ENCODE measurements around the gene ASGR1.
"Not testable (repeated sequence)": the region's sequence is repeated elsewhere in the genome, so short reads cannot be mapped to it uniquely, and the experiment has no call there.

Gene ASGR1

DNA sequence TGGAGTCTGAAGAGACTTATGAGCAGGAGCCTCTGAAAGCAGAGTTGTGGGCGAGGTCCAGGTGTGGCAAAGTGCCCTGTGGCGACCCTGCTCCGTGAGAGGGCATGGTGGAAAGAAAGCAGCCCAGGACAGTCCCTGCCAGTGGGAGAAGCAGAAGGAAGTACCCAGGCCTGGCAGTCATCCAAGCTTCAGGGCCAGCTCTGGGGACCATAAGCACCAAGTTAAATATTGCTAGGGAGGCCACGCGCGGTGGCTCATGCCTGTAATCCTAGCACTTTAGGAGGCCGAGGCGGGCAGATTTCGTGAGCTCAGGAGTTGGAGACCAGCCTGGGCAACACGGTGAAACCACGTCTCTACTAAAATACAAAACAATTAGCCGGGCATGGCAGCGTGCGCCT lies 4.9 kb upstream of the ASGR1 start:
- H3K27ac ChIP-seq, result no peak overlapping the region
- TF ChIP-seq, protein P1, sequence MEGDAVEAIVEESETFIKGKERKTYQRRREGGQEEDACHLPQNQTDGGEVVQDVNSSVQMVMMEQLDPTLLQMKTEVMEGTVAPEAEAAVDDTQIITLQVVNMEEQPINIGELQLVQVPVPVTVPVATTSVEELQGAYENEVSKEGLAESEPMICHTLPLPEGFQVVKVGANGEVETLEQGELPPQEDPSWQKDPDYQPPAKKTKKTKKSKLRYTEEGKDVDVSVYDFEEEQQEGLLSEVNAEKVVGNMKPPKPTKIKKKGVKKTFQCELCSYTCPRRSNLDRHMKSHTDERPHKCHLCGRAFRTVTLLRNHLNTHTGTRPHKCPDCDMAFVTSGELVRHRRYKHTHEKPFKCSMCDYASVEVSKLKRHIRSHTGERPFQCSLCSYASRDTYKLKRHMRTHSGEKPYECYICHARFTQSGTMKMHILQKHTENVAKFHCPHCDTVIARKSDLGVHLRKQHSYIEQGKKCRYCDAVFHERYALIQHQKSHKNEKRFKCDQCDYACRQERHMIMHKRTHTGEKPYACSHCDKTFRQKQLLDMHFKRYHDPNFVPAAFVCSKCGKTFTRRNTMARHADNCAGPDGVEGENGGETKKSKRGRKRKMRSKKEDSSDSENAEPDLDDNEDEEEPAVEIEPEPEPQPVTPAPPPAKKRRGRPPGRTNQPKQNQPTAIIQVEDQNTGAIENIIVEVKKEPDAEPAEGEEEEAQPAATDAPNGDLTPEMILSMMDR (IDR thresholded peaks at IDR 0.05), result no peak
- no peak for TF ChIP-seq ZFX (IDR thresholded peaks at IDR 0.05; ENCODE audit: borderline replicate concordance)

DNA sequence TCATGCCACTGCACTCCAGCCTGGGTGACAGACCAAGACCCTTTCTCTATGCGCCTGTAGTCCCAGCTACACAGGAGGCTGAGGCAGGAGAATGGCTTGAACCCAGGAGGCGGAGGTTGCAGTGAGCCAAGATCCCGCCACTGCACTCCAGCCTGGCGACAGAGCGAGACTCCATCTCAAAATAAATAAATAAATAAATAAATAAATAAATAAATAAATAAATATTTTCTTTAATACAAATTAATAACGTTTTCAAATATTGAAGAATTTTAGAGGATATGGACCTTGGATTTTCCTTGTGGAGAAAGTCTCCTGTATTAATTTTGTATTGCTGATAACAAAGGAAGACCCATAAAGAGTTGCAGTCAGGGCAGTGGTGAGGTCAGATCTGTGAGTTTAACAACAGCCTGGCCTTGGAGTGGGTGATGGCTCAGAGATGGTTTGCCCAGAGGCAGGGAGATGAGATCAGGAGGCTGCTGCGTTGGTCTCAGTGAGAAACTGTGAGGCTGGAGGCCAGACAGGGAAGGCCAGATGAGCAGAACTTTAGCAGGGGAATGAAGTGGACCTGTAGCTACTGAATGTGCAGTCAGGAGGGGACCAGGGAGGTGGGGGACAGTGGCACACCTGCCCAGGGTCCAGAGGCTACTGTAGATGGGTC lies 4.4 kb upstream of the ASGR1 start:
- TF ChIP-seq ZFX (IDR thresholded peaks at IDR 0.05; ENCODE audit: borderline replicate concordance), result no peak
- TF ChIP-seq, protein P1 (IDR thresholded peaks at IDR 0.05), result no peak
- H3K27ac ChIP-seq, result no peak overlapping the region

DNA sequence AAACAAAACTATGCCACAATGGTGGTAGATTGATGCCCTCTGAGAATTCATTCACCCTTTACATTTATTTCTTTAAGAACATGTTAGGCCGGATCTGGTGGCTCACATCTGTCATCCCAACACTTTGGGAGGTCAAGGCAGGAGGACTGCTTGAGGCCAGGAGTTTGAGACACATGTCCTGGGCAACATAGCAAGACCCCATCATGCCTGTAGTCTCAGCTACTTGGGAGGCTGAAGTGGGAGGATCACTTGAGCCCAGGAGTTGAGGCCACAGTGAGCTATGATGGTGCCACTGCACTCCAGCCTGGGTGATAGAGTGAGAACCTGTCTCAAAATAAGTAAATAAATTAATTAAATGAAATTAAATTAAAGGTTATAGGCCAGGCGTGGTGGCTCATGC lies 2.9 kb upstream of the ASGR1 start:
- H3K27ac ChIP-seq, result not testable (repeated sequence)

DNA sequence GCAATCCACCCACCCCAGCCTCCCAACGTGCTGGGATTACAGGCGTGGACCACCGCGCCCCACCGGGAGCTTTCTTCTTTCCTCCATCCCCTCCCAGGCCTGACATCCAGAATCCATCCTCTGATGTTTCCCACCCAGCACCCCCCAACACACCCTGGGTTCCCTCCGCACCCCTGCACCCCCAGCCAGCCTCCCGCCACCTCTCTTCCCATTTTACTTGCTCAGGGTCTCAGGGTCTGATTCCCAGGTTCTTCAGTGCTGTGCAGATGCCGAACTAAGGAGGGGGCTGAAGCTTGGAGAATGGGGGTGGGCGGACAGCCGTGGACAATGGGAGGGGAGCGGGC lies 225 bp downstream of the ASGR1 start:
- no peak overlapping the region for H3K27ac ChIP-seq
- TF ChIP-seq ZFX (IDR thresholded peaks at IDR 0.05; ENCODE audit: borderline replicate concordance), result no peak
- TF ChIP-seq, protein P1 (IDR thresholded peaks at IDR 0.05), result no peak

DNA sequence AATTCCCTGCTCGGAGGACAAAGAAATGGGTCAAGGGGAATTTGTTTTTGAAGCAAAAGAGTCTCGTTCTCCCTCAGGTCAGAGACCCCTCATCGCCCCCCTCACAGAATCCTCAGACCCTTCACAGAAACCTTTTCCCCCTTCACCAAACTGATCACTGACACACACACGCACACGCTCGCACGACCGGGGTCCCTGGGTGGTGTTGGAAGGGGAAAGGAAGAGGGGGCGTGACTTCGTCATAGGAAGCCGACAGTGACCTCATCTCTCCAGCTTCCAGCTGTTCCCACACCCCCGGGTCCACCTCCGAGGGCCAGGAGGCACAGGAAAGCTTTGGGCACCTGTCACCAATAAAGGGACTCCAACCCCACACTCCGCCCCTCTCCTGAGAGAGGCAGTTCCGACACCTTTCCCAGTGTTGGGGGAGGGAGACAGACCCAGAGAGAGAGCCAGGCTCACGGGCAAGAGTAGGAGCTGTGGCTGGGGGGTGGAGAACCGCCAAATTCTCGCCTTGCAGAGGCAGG lies 1.2 kb downstream of the ASGR1 start:
- peak overlapping the region; percentile 10; the same call in 1 of the 2 replicates for H3K27ac ChIP-seq
- TF ChIP-seq, protein P1 (IDR thresholded peaks at IDR 0.05), result no peak
- TF ChIP-seq ZFX (IDR thresholded peaks at IDR 0.05; ENCODE audit: borderline replicate concordance), result no peak

DNA sequence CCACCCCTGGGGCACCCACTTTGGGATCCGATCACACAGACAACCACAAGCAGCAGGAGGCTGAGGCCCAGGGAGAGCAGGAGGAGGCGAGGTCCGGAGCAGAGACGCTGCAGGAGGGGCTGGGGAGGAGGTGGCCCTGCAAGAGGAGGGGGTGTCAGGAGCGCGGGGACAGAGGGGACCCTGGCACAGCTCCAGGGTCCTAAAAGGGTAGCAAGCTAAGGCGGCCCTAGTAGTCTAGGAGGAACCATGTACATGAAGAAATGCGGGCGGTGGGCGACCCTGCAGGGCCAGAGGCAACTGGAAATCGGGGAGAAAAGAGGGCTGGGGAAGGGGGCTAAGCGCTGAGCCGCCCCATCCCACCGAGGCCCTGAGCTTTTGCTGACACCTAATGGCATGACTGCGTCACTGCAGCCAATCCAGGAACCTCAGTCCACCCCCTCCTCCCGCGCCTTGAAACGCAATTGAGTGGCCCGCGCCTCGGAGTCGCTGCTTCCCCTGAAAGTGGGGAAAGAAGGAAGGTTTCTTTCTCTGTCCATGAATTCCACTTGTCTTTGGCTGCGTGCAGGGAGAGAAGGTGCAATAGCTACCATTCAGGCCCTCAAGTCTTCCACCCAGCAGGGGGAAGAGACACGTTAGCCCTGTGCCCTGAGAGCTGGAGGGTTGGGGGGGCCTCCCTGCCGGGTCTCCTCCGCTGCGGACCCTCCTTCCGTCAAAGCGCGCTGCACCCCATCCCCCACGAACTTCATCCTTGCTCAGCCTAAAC lies 1.8 kb downstream of the ASGR1 start:
- TF ChIP-seq, protein P1 (IDR thresholded peaks at IDR 0.05), result peak; percentile 93
- no peak for TF ChIP-seq ZFX (IDR thresholded peaks at IDR 0.05; ENCODE audit: borderline replicate concordance)
- peak overlapping the region; percentile 10; the same call in 1 of the 2 replicates for H3K27ac ChIP-seq

DNA sequence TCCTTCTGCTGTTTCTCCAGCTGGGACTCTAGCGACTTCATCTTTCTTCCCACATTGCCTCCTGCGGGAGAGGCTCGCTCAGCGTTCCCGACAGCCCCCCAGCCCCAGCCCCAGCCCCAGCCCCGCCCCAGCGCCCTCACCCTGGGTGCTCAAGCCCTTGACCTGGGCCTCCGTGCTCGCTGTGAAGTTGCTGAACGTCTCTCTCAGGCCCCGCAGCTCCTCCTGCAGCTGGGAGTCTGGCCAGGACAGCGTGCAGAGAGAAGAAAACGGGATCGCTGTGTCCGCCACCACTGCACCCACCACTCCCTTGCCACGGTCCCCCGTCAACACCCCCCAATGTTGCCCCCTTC lies 2.4 kb downstream of the ASGR1 start:
- TF ChIP-seq, protein P1 (IDR thresholded peaks at IDR 0.05), result no peak
- TF ChIP-seq ZFX (IDR thresholded peaks at IDR 0.05; ENCODE audit: borderline replicate concordance), result no peak
- H3K27ac ChIP-seq, result peak overlapping the region; percentile 10; the same call in 1 of the 2 replicates

Measured in 22Rv1 (cell line).